Measurements from ENCODE around the gene NT5DC2.

- TF ChIP-seq CTCF (IDR thresholded peaks at IDR 0.05; ENCODE audit: low read depth, low read length) (no peak), EZH2phosphoT487 (IDR thresholded peaks at IDR 0.05; ENCODE audit: low read depth) (no peak)
Observed at GRCh38 chr3:52502808-52503350, 30.8 kb downstream of the NT5DC2 start.

Measured in OCI-LY3 (cell line).